Measurements from ENCODE around the gene FANK1. TPM values are rescaled to one million over a fixed set of nuclear protein-coding genes. Genes with fewer than 3 reads are reported as not detected.
"Not testable (repeated sequence)": the region's sequence is repeated elsewhere in the genome, so short reads cannot be mapped to it uniquely, and the experiment has no call there.

FANK1 gene
- total and polyA plus RNA-seq, 3 experiments from 2014 or later: 0.44 to 0.66 TPM; not detected in 1

- H3K4me1 ChIP-seq (ENCODE audit: insufficient read depth, low read length); H3K4me3 ChIP-seq (ENCODE audit: low read length); CTCF ChIA-PET; H3K36me3 Mint-ChIP-seq; H3K9me3 Mint-ChIP-seq; DNase-seq; H3K27me3 ChIP-seq (ENCODE audit: insufficient read depth, low read length, poor library complexity, severe bottlenecking); H3K36me3 ChIP-seq (ENCODE audit: insufficient read depth, low read length); H3K4me1 Mint-ChIP-seq; POLR2A ChIA-PET; H3K9me3 ChIP-seq (ENCODE audit: low read length); H3K4me3 Mint-ChIP-seq; H3K27ac ChIP-seq (ENCODE audit: low read depth, low read length); H3K27ac Mint-ChIP-seq: not testable (repeated sequence)
- H3K27me3 Mint-ChIP-seq: peaks cover 0 to 10% of the 10 kb centered on the region in 2 donors
These were observed 30.9 kb downstream of the FANK1 start for GRCh38 chr10:125927265-125927664.

- Histone ChIP-seq H3K27ac (ENCODE audit: low read depth, low read length) (no peak overlapping the region), H3K9me3 (ENCODE audit: low read length) (no peaks in the 10 kb centered on the region), H3K36me3 (ENCODE audit: insufficient read depth, low read length) (no peaks in the 10 kb centered on the region), H3K4me3 (ENCODE audit: low read length) (no peak overlapping the region), H3K4me1 (ENCODE audit: insufficient read depth, low read length) (no peaks in the 10 kb centered on the region), H3K27me3 (ENCODE audit: insufficient read depth, low read length, poor library complexity, severe bottlenecking) (no peaks in the 10 kb centered on the region)
- DNase-seq: no peak
- H3K9me3 Mint-ChIP-seq: peaks cover 0 to 2% (median 0%) of the 10 kb centered on the region in 5 donors
- POLR2A ChIA-PET: no interaction called here
- H3K4me3 Mint-ChIP-seq: no peak overlapping the region
- no peaks in the 10 kb centered on the region for H3K4me1 Mint-ChIP-seq
- CTCF ChIA-PET: no interaction called here
- H3K27me3 Mint-ChIP-seq: peaks cover 2 to 10% of the 10 kb centered on the region in 2 donors
- no peak overlapping the region for H3K27ac Mint-ChIP-seq
- no peaks in the 10 kb centered on the region for H3K36me3 Mint-ChIP-seq
These were observed 32.7 kb downstream of the FANK1 start for GRCh38 chr10:125928928-125929585.

GRCh38 chr10:125929618-125930017, 33.3 kb downstream of the FANK1 start:
- no peak for DNase-seq

GRCh38 chr10:125933693-125934092, 37.3 kb downstream of the FANK1 start:
- Histone ChIP-seq H3K36me3 (ENCODE audit: insufficient read depth, low read length) (no peaks in the 10 kb centered on the region), H3K27me3 (ENCODE audit: insufficient read depth, low read length, poor library complexity, severe bottlenecking) (peaks cover 5% of the 10 kb centered on the region), H3K4me3 (ENCODE audit: low read length) (no peak overlapping the region), H3K4me1 (ENCODE audit: insufficient read depth, low read length) (no peaks in the 10 kb centered on the region), H3K9me3 (ENCODE audit: low read length) (no peaks in the 10 kb centered on the region), H3K27ac (ENCODE audit: low read depth, low read length) (no peak overlapping the region)
- H3K9me3 Mint-ChIP-seq: no peaks in the 10 kb centered on the region
- no peak overlapping the region for H3K4me3 Mint-ChIP-seq
- no peak for DNase-seq
- peaks cover 7 to 32% of the 10 kb centered on the region in 2 donors for H3K27me3 Mint-ChIP-seq
- H3K27ac Mint-ChIP-seq: no peak overlapping the region
- ChIA-PET POLR2A (no interaction called here), CTCF (no interaction called here)
- no peaks in the 10 kb centered on the region for H3K36me3 Mint-ChIP-seq
- no peaks in the 10 kb centered on the region for H3K4me1 Mint-ChIP-seq

More at GRCh38 chr10:125929618-125930017, 33.3 kb downstream of the FANK1 start:
- Histone ChIP-seq H3K27me3 (ENCODE audit: insufficient read depth, low read length, poor library complexity, severe bottlenecking) (no peaks in the 10 kb centered on the region), H3K36me3 (ENCODE audit: insufficient read depth, low read length) (no peaks in the 10 kb centered on the region), H3K4me1 (ENCODE audit: insufficient read depth, low read length) (no peaks in the 10 kb centered on the region), H3K9me3 (ENCODE audit: low read length) (no peaks in the 10 kb centered on the region), H3K27ac (ENCODE audit: low read depth, low read length) (no peak overlapping the region), H3K4me3 (ENCODE audit: low read length) (no peak overlapping the region)
- peaks cover 0 to 2% (median 0%) of the 10 kb centered on the region in 5 donors for H3K9me3 Mint-ChIP-seq
- no peaks in the 10 kb centered on the region for H3K36me3 Mint-ChIP-seq
- no peaks in the 10 kb centered on the region for H3K4me1 Mint-ChIP-seq
- no peak overlapping the region for H3K27ac Mint-ChIP-seq
- H3K4me3 Mint-ChIP-seq: no peak overlapping the region
- POLR2A ChIA-PET: no interaction called here
- peaks cover 2 to 14% of the 10 kb centered on the region in 2 donors for H3K27me3 Mint-ChIP-seq
- CTCF ChIA-PET: no interaction called here

- no peaks in the 10 kb centered on the region for H3K36me3 Mint-ChIP-seq
- no peaks in the 10 kb centered on the region for H3K4me1 Mint-ChIP-seq
- H3K9me3 Mint-ChIP-seq: no peaks in the 10 kb centered on the region
- no peak overlapping the region for H3K27ac Mint-ChIP-seq
- Histone ChIP-seq H3K4me3 (ENCODE audit: low read length) (no peak overlapping the region), H3K4me1 (ENCODE audit: insufficient read depth, low read length) (no peaks in the 10 kb centered on the region), H3K27me3 (ENCODE audit: insufficient read depth, low read length, poor library complexity, severe bottlenecking) (peaks cover 5% of the 10 kb centered on the region), H3K36me3 (ENCODE audit: insufficient read depth, low read length) (no peaks in the 10 kb centered on the region), H3K9me3 (ENCODE audit: low read length) (no peaks in the 10 kb centered on the region), H3K27ac (ENCODE audit: low read depth, low read length) (no peak overlapping the region)
- no peak overlapping the region for H3K4me3 Mint-ChIP-seq
- DNase-seq: no peak
- H3K27me3 Mint-ChIP-seq: peaks cover 7 to 34% of the 10 kb centered on the region in 2 donors
- ChIA-PET POLR2A (no interaction called here), CTCF (no interaction called here)
These were observed 40.0 kb downstream of the FANK1 start for GRCh38 chr10:125936331-125936730.

GRCh38 chr10:125940515-125940914, 44.2 kb downstream of the FANK1 start:
- Mint-ChIP-seq H3K4me1 (no peaks in the 10 kb centered on the region), H3K4me3 (no peak overlapping the region), H3K36me3 (no peaks in the 10 kb centered on the region), H3K27ac (no peak overlapping the region), H3K27me3 (peaks cover 1 to 28% of the 10 kb centered on the region in 2 donors), H3K9me3 (peaks cover 5 to 9% (median 7%) of the 10 kb centered on the region in 5 donors)
- no peak overlapping the region for H3K27ac ChIP-seq (ENCODE audit: low read depth, low read length)
- DNase-seq: no peak
- CTCF ChIA-PET: no interaction called here
- POLR2A ChIA-PET: no interaction called here
- no peak overlapping the region for H3K4me3 ChIP-seq (ENCODE audit: low read length)
- no peaks in the 10 kb centered on the region for H3K27me3 ChIP-seq (ENCODE audit: insufficient read depth, low read length, poor library complexity, severe bottlenecking)
- H3K36me3 ChIP-seq (ENCODE audit: insufficient read depth, low read length): no peaks in the 10 kb centered on the region
- no peaks in the 10 kb centered on the region for H3K9me3 ChIP-seq (ENCODE audit: low read length)
- no peaks in the 10 kb centered on the region for H3K4me1 ChIP-seq (ENCODE audit: insufficient read depth, low read length)

- Mint-ChIP-seq H3K27ac (no peak overlapping the region), H3K4me1 (no peaks in the 10 kb centered on the region), H3K27me3 (peaks cover 0 to 2% of the 10 kb centered on the region in 2 donors), H3K9me3 (peaks cover 14 to 42% (median 31%) of the 10 kb centered on the region in 5 donors), H3K36me3 (peaks cover 0 to 12% (median 0%) of the 10 kb centered on the region in 3 donors), H3K4me3 (no peak overlapping the region)
- POLR2A ChIA-PET: no interaction called here
- H3K9me3 ChIP-seq (ENCODE audit: low read length): no peaks in the 10 kb centered on the region
- CTCF ChIA-PET: no interaction called here
- H3K27me3 ChIP-seq (ENCODE audit: insufficient read depth, low read length, poor library complexity, severe bottlenecking): no peaks in the 10 kb centered on the region
- no peak for DNase-seq
- H3K4me3 ChIP-seq (ENCODE audit: low read length): no peak overlapping the region
- no peaks in the 10 kb centered on the region for H3K36me3 ChIP-seq (ENCODE audit: insufficient read depth, low read length)
- no peaks in the 10 kb centered on the region for H3K4me1 ChIP-seq (ENCODE audit: insufficient read depth, low read length)
- no peak overlapping the region for H3K27ac ChIP-seq (ENCODE audit: low read depth, low read length)
These were observed 54.9 kb downstream of the FANK1 start for GRCh38 chr10:125951290-125951689.

- Histone ChIP-seq H3K4me1 (ENCODE audit: insufficient read depth, low read length) (no peaks in the 10 kb centered on the region), H3K27ac (ENCODE audit: low read depth, low read length) (no peak overlapping the region), H3K36me3 (ENCODE audit: insufficient read depth, low read length) (no peaks in the 10 kb centered on the region), H3K27me3 (ENCODE audit: insufficient read depth, low read length, poor library complexity, severe bottlenecking) (no peaks in the 10 kb centered on the region), H3K9me3 (ENCODE audit: low read length) (no peaks in the 10 kb centered on the region), H3K4me3 (ENCODE audit: low read length) (no peak overlapping the region)
- Mint-ChIP-seq H3K4me3 (no peak overlapping the region), H3K9me3 (peaks cover 14 to 48% (median 31%) of the 10 kb centered on the region in 5 donors), H3K27ac (no peak overlapping the region), H3K27me3 (peaks cover 0 to 4% of the 10 kb centered on the region in 2 donors), H3K36me3 (peaks cover 0 to 12% (median 0%) of the 10 kb centered on the region in 3 donors), H3K4me1 (no peaks in the 10 kb centered on the region)
- ChIA-PET POLR2A (no interaction called here), CTCF (no interaction called here)
- DNase-seq: no peak
These were observed 57.5 kb downstream of the FANK1 start for GRCh38 chr10:125953778-125954385.

Measured in CD8-positive, alpha-beta memory T cell (primary cell).